Panc1 (cell line): ENCODE results near the gene FCN2. TPM values are rescaled to one million over a fixed set of nuclear protein-coding genes. Genes with fewer than 3 reads are reported as not detected.

Experiments
- ATAC-seq: fragments of 200-7000 bp; cut with Tn5 transposase; 2 replicates; pipeline ENCODE4 v1.9.1; 2020; ENCODE audit warnings: mild to moderate bottlenecking, moderate library complexity
- BruUV-seq: library from RNA; stranded (reverse); fragments of 400-500 nt; replicated peaks from 2 replicates; lab custom pipeline; 2021; lab: Mats Ljungman, UMichigan
- CTCF ChIA-PET: fragments of 300-600 bp; sonication (Branson Sonifier 250); formaldehyde crosslinking; loops from one replicate; lab custom pipeline; 2022; ENCODE audit warnings: antibody characterized with exemption; lab: Charles Lee
- POLR2A ChIA-PET: fragments of 300-600 bp; sonication (Branson Sonifier 250); formaldehyde crosslinking; loops from one replicate; lab custom pipeline; 2022; ENCODE audit warnings: antibody characterized with exemption; lab: Charles Lee
- DNase-seq: peaks from one replicate; pipeline ENCODE4 v3.0.0-alpha.2; 2010; ENCODE audit warnings: low read depth, low spot score
- H3K27ac ChIP-seq: 2 replicates; pipeline ENCODE4 v1.5.1; 2011; ENCODE audit warnings: mild to moderate bottlenecking, low read length, inconsistent platforms
- H3K27me3 ChIP-seq: fragments of 200-500 bp; sonication (Bioruptor generic); 2 replicates; pipeline ENCODE4 v1.6.0; 2014; ENCODE audit warnings: low read length, inconsistent platforms; ENCODE audit not compliant: control insufficient read depth, insufficient read depth
- H3K36me3 ChIP-seq: fragments of 200-500 bp; sonication (Bioruptor generic); 2 replicates; pipeline ENCODE4 v1.5.1; 2014; ENCODE audit warnings: inconsistent platforms, mild to moderate bottlenecking, low read length, moderate library complexity; ENCODE audit not compliant: control insufficient read depth, insufficient read depth
- H3K4me1 ChIP-seq: 2 replicates; pipeline ENCODE4 v1.5.1; 2011; ENCODE audit warnings: inconsistent platforms, mild to moderate bottlenecking, low read length, moderate library complexity; ENCODE audit not compliant: control insufficient read depth, insufficient read depth
- H3K4me3 ChIP-seq, 2 experiments: 2 replicates each; pipeline ENCODE4 v1.5.1; 2011 to 2012; ENCODE audit warnings: low read depth in 2 of 2, low read length in 2 of 2, mild to moderate bottlenecking in 2 of 2, inconsistent platforms in 1 of 2, moderate library complexity in 1 of 2
- H3K9me3 ChIP-seq: fragments of 200-500 bp; sonication (Bioruptor generic); 2 replicates; pipeline ENCODE4 v1.5.1; 2014; ENCODE audit warnings: low read depth, mild to moderate bottlenecking, inconsistent platforms, low read length, moderate library complexity; ENCODE audit not compliant: control insufficient read depth, insufficient read depth
- POLR2AphosphoS5 ChIP-seq: IDR thresholded peaks from 2 replicates; pipeline ENCODE4 v1.6.1; 2012; ENCODE audit warnings: mild to moderate bottlenecking, low read depth, low read length, moderate library complexity
- SIN3A ChIP-seq: IDR thresholded peaks from 2 replicates; pipeline ENCODE4 v1.6.1; 2012; ENCODE audit warnings: low read depth, mild to moderate bottlenecking, low read length, moderate library complexity, borderline replicate concordance; ENCODE audit not compliant: insufficient read depth
- TCF7L2 ChIP-seq: IDR thresholded peaks from 2 replicates; pipeline ENCODE4 v1.6.1; 2011; ENCODE audit warnings: mild to moderate bottlenecking, low read depth, low read length, inconsistent platforms
- in situ Hi-C: cut with HindIII; loops from 2 replicates; pipeline ENCODE4 v1.10.0; 2016; ENCODE audit warnings: low sequenced_read_pairs, low pct_unique_long_range_greater_than_20kb
- intact Hi-C: fragments of 100-400 bp; cut with micrococcal nuclease; formaldehyde crosslinking; loops from one replicate; pipeline ENCODE4 v1.10.0; 2022; ENCODE audit not compliant: unreplicated experiment
- total RNA-seq: library from RNA; stranded (reverse); gene quantifications from one replicate; pipeline ENCODE4 v1.2.1, GENCODE V29; 2021; ENCODE audit not compliant: unreplicated experiment
- TF ChIP-seq, protein P1 (sequence below): fragments of 450-650 bp; IDR thresholded peaks from 2 replicates; pipeline ENCODE4 v1.5.1; 2017; ENCODE audit warnings: mild to moderate bottlenecking
- TF ChIP-seq, protein P2 (sequence below), 2 experiments: IDR thresholded peaks; 2 replicates each; pipeline ENCODE4 v1.6.1; 2011 to 2012; ENCODE audit warnings: low read depth in 2 of 2, control low read depth in 1 of 2, low read length in 1 of 2, mild to moderate bottlenecking in 1 of 2, moderate library complexity in 1 of 2; ENCODE audit not compliant: insufficient read depth in 1 of 2

FCN2 gene
- total RNA-seq, 1 experiment from 2014 or later = not detected

- Histone ChIP-seq H3K27me3 (no peaks in the 10 kb centered on the region), H3K9me3 (no peaks in the 10 kb centered on the region), H3K4me3 (no peak overlapping the region), H3K27ac (no peak overlapping the region), H3K4me1 (no peaks in the 10 kb centered on the region), H3K36me3 (no peaks in the 10 kb centered on the region)
- ATAC-seq (no peak), DNase-seq (no peak)
- intact Hi-C loops = no loop called here
- CTCF ChIA-PET = interaction anchor here (0.5 kb wide), 1 partner anchor 1480 kb away, joined by 4 read pairs; no protein-coding TSS in a partner anchor
- in situ Hi-C loops = no loop called here
- BruUV-seq = no TSS peak
- POLR2A ChIA-PET = no interaction called here
- TF ChIP-seq, protein P1, sequence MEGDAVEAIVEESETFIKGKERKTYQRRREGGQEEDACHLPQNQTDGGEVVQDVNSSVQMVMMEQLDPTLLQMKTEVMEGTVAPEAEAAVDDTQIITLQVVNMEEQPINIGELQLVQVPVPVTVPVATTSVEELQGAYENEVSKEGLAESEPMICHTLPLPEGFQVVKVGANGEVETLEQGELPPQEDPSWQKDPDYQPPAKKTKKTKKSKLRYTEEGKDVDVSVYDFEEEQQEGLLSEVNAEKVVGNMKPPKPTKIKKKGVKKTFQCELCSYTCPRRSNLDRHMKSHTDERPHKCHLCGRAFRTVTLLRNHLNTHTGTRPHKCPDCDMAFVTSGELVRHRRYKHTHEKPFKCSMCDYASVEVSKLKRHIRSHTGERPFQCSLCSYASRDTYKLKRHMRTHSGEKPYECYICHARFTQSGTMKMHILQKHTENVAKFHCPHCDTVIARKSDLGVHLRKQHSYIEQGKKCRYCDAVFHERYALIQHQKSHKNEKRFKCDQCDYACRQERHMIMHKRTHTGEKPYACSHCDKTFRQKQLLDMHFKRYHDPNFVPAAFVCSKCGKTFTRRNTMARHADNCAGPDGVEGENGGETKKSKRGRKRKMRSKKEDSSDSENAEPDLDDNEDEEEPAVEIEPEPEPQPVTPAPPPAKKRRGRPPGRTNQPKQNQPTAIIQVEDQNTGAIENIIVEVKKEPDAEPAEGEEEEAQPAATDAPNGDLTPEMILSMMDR = no peak
- TF ChIP-seq SIN3A (no peak), TCF7L2 (no peak), POLR2AphosphoS5 (no peak)
- TF ChIP-seq, protein P2, sequence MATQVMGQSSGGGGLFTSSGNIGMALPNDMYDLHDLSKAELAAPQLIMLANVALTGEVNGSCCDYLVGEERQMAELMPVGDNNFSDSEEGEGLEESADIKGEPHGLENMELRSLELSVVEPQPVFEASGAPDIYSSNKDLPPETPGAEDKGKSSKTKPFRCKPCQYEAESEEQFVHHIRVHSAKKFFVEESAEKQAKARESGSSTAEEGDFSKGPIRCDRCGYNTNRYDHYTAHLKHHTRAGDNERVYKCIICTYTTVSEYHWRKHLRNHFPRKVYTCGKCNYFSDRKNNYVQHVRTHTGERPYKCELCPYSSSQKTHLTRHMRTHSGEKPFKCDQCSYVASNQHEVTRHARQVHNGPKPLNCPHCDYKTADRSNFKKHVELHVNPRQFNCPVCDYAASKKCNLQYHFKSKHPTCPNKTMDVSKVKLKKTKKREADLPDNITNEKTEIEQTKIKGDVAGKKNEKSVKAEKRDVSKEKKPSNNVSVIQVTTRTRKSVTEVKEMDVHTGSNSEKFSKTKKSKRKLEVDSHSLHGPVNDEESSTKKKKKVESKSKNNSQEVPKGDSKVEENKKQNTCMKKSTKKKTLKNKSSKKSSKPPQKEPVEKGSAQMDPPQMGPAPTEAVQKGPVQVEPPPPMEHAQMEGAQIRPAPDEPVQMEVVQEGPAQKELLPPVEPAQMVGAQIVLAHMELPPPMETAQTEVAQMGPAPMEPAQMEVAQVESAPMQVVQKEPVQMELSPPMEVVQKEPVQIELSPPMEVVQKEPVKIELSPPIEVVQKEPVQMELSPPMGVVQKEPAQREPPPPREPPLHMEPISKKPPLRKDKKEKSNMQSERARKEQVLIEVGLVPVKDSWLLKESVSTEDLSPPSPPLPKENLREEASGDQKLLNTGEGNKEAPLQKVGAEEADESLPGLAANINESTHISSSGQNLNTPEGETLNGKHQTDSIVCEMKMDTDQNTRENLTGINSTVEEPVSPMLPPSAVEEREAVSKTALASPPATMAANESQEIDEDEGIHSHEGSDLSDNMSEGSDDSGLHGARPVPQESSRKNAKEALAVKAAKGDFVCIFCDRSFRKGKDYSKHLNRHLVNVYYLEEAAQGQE (IDR thresholded peaks at IDR 0.05; ENCODE audit: insufficient read depth in 1 of 2, low read depth in 2 of 2, low read length in 1 of 2) = no peak
These were observed 35.8 kb upstream of the FCN2 start for GRCh38 chr9:134844821-134845220.

- H3K4me1 ChIP-seq = no peaks in the 10 kb centered on the region
- ATAC-seq = no peak
- H3K9me3 ChIP-seq = no peaks in the 10 kb centered on the region
- DNase-seq = no peak
- H3K27me3 ChIP-seq = no peaks in the 10 kb centered on the region
- no peak overlapping the region for H3K27ac ChIP-seq
- intact Hi-C loops (no loop called here), in situ Hi-C loops (no loop called here)
- H3K36me3 ChIP-seq = no peaks in the 10 kb centered on the region
- CTCF ChIA-PET = no interaction called here
- POLR2A ChIA-PET = no interaction called here
- BruUV-seq = no TSS peak
- no peak overlapping the region for H3K4me3 ChIP-seq
- no peak for TF ChIP-seq TCF7L2
- TF ChIP-seq, protein P1 = no peak
These were observed 34.4 kb upstream of the FCN2 start for GRCh38 chr9:134846187-134846586.
